Endothelial cell (in vitro differentiated cells): ENCODE results near the gene FCRL6. TPM values are rescaled to one million over a fixed set of nuclear protein-coding genes. Genes with fewer than 3 reads are reported as not detected.

ENCODE experiments used
- DNase-seq: peaks from one replicate; pipeline ENCODE4 v3.0.0; 2021; ENCODE audit warnings: low spot score
- H3K27ac Mint-ChIP-seq: one replicate; pipeline ENCODE4 v1.8.0; 2021; ENCODE audit warnings: mixed read lengths, inconsistent platforms; ENCODE audit not compliant: unreplicated experiment
- H3K27me3 Mint-ChIP-seq: one replicate; pipeline ENCODE4 v1.8.0; 2021; ENCODE audit warnings: mild to moderate bottlenecking, moderate library complexity, mixed read lengths, inconsistent platforms; ENCODE audit not compliant: unreplicated experiment
- H3K36me3 Mint-ChIP-seq: one replicate; pipeline ENCODE4 v1.8.0; 2021; ENCODE audit warnings: mild to moderate bottlenecking, low read depth, mixed read lengths, inconsistent platforms; ENCODE audit not compliant: unreplicated experiment
- H3K4me1 Mint-ChIP-seq: one replicate; pipeline ENCODE4 v1.8.0; 2021; ENCODE audit warnings: mild to moderate bottlenecking, mixed read lengths, inconsistent platforms; ENCODE audit not compliant: unreplicated experiment
- H3K4me3 Mint-ChIP-seq: one replicate; pipeline ENCODE4 v1.8.0; 2021; ENCODE audit warnings: mild to moderate bottlenecking, mixed read lengths, inconsistent platforms; ENCODE audit not compliant: unreplicated experiment
- H3K9me3 Mint-ChIP-seq: one replicate; pipeline ENCODE4 v1.8.0; 2021; ENCODE audit warnings: mixed read lengths, inconsistent platforms; ENCODE audit not compliant: unreplicated experiment
- CTCF ChIP-seq: fragments of 200-600 bp; sonication (generic); IDR thresholded peaks from one replicate; pipeline ENCODE4 v1.5.0; 2021; ENCODE audit warnings: antibody characterized with exemption; ENCODE audit not compliant: unreplicated experiment
- total RNA-seq: library from RNA; stranded (reverse); fragmentation: NEBNext Ultra II Directional; extraction: Animal tissue kit (Norgen Biotek cat#: 25700); gene quantifications from one replicate; pipeline ENCODE4 v1.2.1, GENCODE V29; 2021; ENCODE audit not compliant: unreplicated experiment

FCRL6 gene
- total RNA-seq, 1 donor from 2014 or later, result not detected

- Mint-ChIP-seq H3K27me3 (peaks cover 5% of the 10 kb centered on the region), H3K4me1 (no peaks in the 10 kb centered on the region), H3K4me3 (no peak overlapping the region), H3K9me3 (no peaks in the 10 kb centered on the region), H3K36me3 (no peaks in the 10 kb centered on the region), H3K27ac (no peak overlapping the region)
- no peak for TF ChIP-seq CTCF
- DNase-seq, result no peak
Observed at GRCh38 chr1:159860456-159860855, 58.3 kb downstream of the FCRL6 start.

- H3K27ac Mint-ChIP-seq, result no peak overlapping the region
- H3K27me3 Mint-ChIP-seq, result peaks cover 7% of the 10 kb centered on the region
- no peaks in the 10 kb centered on the region for H3K36me3 Mint-ChIP-seq
- no peaks in the 10 kb centered on the region for H3K4me1 Mint-ChIP-seq
- H3K9me3 Mint-ChIP-seq, result no peaks in the 10 kb centered on the region
- no peak overlapping the region for H3K4me3 Mint-ChIP-seq
- no peak for DNase-seq
- TF ChIP-seq CTCF, result no peak
Observed at GRCh38 chr1:159861218-159861617, 59.1 kb downstream of the FCRL6 start.

- H3K27ac Mint-ChIP-seq, result no peak overlapping the region
- H3K4me1 Mint-ChIP-seq, result no peaks in the 10 kb centered on the region
- no peak for DNase-seq
- no peaks in the 10 kb centered on the region for H3K9me3 Mint-ChIP-seq
- TF ChIP-seq CTCF, result no peak
- H3K27me3 Mint-ChIP-seq, result peaks cover 9% of the 10 kb centered on the region
- no peak overlapping the region for H3K4me3 Mint-ChIP-seq
- H3K36me3 Mint-ChIP-seq, result no peaks in the 10 kb centered on the region
Observed at GRCh38 chr1:159862031-159862430, 59.9 kb downstream of the FCRL6 start.

- no peak for TF ChIP-seq CTCF
- H3K27ac Mint-ChIP-seq, result peak within 1 kb of the TSS; percentile 24
- no peaks in the 10 kb centered on the region for H3K9me3 Mint-ChIP-seq
- no peak for DNase-seq
- peaks cover under 1% of the 10 kb centered on the region for H3K4me1 Mint-ChIP-seq
- H3K36me3 Mint-ChIP-seq, result no peaks in the 10 kb centered on the region
- no peak within 1 kb of the TSS for H3K4me3 Mint-ChIP-seq
- H3K27me3 Mint-ChIP-seq, result peaks cover 9% of the 10 kb centered on the region
Observed at GRCh38 chr1:159862557-159862956, 60.4 kb downstream of the FCRL6 start, which contains the start of gene VSIG8. TSS of gene VSIG8 (minus strand) at chr1:159862657. CDS start at chr1:159862521, 136 bp downstream.

GRCh38 chr1:159864262-159864661 is 62.1 kb downstream of the FCRL6 start:
- no peak for DNase-seq
- Mint-ChIP-seq H3K9me3 (no peaks in the 10 kb centered on the region), H3K36me3 (no peaks in the 10 kb centered on the region), H3K4me3 (no peak overlapping the region), H3K27me3 (peaks cover 9% of the 10 kb centered on the region), H3K4me1 (peaks cover 4% of the 10 kb centered on the region), H3K27ac (no peak overlapping the region)
- TF ChIP-seq CTCF, result no peak

Other genes starting within 250 kb of the FCRL6 start
- gene APCS, start 214.5 kb upstream of the FCRL6 start, total RNA-seq, result not detected
- not detected for gene CRP, start 87.8 kb upstream of the FCRL6 start, total RNA-seq
- gene DUSP23, start 21.4 kb upstream of the FCRL6 start, total RNA-seq, result 38.7 TPM
- not detected for gene SLAMF8, start 24.5 kb downstream of the FCRL6 start, total RNA-seq
- not detected for gene VSIG8, start 60.3 kb downstream of the FCRL6 start, total RNA-seq
- 1.0 TPM for gene CFAP45, start 97.8 kb downstream of the FCRL6 start, total RNA-seq
- 95.2 TPM for gene TAGLN2, start 123.1 kb downstream of the FCRL6 start, total RNA-seq
- 2.2 TPM for gene IGSF9, start 143.3 kb downstream of the FCRL6 start, total RNA-seq
- gene SLAMF9, start 151.9 kb downstream of the FCRL6 start, total RNA-seq, result not detected
- gene PIGM, start 229.6 kb downstream of the FCRL6 start, total RNA-seq, result 6.0 TPM